HL-60 (cell line): ENCODE results near the gene TBC1D23.

ENCODE experiments used
- GABPA ChIP-seq: IDR thresholded peaks from 2 replicates; pipeline ENCODE4 v1.6.1; 2012; ENCODE audit warnings: low read depth
- POLR2AphosphoS5 ChIP-seq: IDR thresholded peaks from 2 replicates; pipeline ENCODE4 v1.6.1; 2012; ENCODE audit warnings: low read depth
- SPI1 ChIP-seq: IDR thresholded peaks from 2 replicates; pipeline ENCODE4 v1.6.1; 2012; ENCODE audit warnings: low read depth, mild to moderate bottlenecking, borderline replicate concordance
- TF ChIP-seq, protein P1 (sequence below): IDR thresholded peaks from one replicate; pipeline ENCODE4 v1.5.1; 2011; ENCODE audit warnings: low read length, control low read depth, inconsistent platforms; ENCODE audit not compliant: insufficient read depth
- TF ChIP-seq, protein P2 (sequence below): IDR thresholded peaks from 2 replicates; pipeline ENCODE4 v1.6.1; 2012; ENCODE audit warnings: low read depth; ENCODE audit not compliant: insufficient replicate concordance

GRCh38 chr3:100269001-100269400 is 8.2 kb downstream of the TBC1D23 start:
- TF ChIP-seq, protein P1, sequence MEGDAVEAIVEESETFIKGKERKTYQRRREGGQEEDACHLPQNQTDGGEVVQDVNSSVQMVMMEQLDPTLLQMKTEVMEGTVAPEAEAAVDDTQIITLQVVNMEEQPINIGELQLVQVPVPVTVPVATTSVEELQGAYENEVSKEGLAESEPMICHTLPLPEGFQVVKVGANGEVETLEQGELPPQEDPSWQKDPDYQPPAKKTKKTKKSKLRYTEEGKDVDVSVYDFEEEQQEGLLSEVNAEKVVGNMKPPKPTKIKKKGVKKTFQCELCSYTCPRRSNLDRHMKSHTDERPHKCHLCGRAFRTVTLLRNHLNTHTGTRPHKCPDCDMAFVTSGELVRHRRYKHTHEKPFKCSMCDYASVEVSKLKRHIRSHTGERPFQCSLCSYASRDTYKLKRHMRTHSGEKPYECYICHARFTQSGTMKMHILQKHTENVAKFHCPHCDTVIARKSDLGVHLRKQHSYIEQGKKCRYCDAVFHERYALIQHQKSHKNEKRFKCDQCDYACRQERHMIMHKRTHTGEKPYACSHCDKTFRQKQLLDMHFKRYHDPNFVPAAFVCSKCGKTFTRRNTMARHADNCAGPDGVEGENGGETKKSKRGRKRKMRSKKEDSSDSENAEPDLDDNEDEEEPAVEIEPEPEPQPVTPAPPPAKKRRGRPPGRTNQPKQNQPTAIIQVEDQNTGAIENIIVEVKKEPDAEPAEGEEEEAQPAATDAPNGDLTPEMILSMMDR: no peak
- TF ChIP-seq GABPA: no peak
- no peak for TF ChIP-seq POLR2AphosphoS5
- TF ChIP-seq, protein P2, sequence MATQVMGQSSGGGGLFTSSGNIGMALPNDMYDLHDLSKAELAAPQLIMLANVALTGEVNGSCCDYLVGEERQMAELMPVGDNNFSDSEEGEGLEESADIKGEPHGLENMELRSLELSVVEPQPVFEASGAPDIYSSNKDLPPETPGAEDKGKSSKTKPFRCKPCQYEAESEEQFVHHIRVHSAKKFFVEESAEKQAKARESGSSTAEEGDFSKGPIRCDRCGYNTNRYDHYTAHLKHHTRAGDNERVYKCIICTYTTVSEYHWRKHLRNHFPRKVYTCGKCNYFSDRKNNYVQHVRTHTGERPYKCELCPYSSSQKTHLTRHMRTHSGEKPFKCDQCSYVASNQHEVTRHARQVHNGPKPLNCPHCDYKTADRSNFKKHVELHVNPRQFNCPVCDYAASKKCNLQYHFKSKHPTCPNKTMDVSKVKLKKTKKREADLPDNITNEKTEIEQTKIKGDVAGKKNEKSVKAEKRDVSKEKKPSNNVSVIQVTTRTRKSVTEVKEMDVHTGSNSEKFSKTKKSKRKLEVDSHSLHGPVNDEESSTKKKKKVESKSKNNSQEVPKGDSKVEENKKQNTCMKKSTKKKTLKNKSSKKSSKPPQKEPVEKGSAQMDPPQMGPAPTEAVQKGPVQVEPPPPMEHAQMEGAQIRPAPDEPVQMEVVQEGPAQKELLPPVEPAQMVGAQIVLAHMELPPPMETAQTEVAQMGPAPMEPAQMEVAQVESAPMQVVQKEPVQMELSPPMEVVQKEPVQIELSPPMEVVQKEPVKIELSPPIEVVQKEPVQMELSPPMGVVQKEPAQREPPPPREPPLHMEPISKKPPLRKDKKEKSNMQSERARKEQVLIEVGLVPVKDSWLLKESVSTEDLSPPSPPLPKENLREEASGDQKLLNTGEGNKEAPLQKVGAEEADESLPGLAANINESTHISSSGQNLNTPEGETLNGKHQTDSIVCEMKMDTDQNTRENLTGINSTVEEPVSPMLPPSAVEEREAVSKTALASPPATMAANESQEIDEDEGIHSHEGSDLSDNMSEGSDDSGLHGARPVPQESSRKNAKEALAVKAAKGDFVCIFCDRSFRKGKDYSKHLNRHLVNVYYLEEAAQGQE: no peak
- TF ChIP-seq SPI1: no peak
